Lung (tissue), 12 donors: ENCODE measurements around the gene UBN1. TPM values are rescaled to one million over a fixed set of nuclear protein-coding genes. Genes with fewer than 3 reads are reported as not detected.

Experiments used
- ATAC-seq: fragments of 200-7000 bp; cut with Tn5 transposase; one replicate; pipeline ENCODE4 v1.9.1; 2020; ENCODE audit warnings: moderate number of reproducible peaks; ENCODE audit not compliant: insufficient read depth, low FRiP score
- DNase-seq, 3 donors: peaks; one replicate each; pipeline ENCODE4 v3.0.0-alpha.2; 2013 to 2017
- H3K27ac ChIP-seq, 2 donors: one replicate each; pipeline ENCODE4 v1.5.1; 2013; ENCODE audit warnings: mild to moderate bottlenecking in 2 of 2, moderate library complexity in 2 of 2, control low read depth in 1 of 2, inconsistent platforms in 1 of 2, low read depth in 1 of 2, low read length in 1 of 2
- H3K27me3 ChIP-seq, 3 donors: one replicate each; pipeline ENCODE4 v1.5.1; 2013; ENCODE audit warnings: low read length in 2 of 3; ENCODE audit not compliant: control insufficient read depth in 3 of 3, insufficient read depth in 3 of 3
- H3K36me3 ChIP-seq, 4 donors: one replicate each; pipeline ENCODE4 v1.5.1; 2013; ENCODE audit warnings: low read length in 4 of 4, mild to moderate bottlenecking in 1 of 4, moderate library complexity in 1 of 4; ENCODE audit not compliant: control insufficient read depth in 4 of 4, insufficient read depth in 4 of 4
- H3K4me1 ChIP-seq, 5 donors: one replicate each; pipeline ENCODE4 v1.5.1; 2013; ENCODE audit warnings: low read length in 5 of 5, mild to moderate bottlenecking in 2 of 5, moderate library complexity in 1 of 5; ENCODE audit not compliant: control insufficient read depth in 5 of 5, insufficient read depth in 5 of 5
- H3K4me3 ChIP-seq: one replicate; pipeline ENCODE4 v1.5.1; 2013; ENCODE audit warnings: mild to moderate bottlenecking, control low read depth, moderate library complexity
- H3K9ac ChIP-seq, 2 donors: one replicate each; pipeline ENCODE4 v1.5.1; 2013; ENCODE audit warnings: low read length in 2 of 2, control low read depth in 1 of 2; ENCODE audit not compliant: insufficient read depth in 1 of 2
- H3K9me3 ChIP-seq, 4 donors: one replicate each; pipeline ENCODE4 v1.5.1; 2013; ENCODE audit warnings: low read length in 3 of 4, mild to moderate bottlenecking in 1 of 4, moderate library complexity in 1 of 4; ENCODE audit not compliant: control insufficient read depth in 4 of 4, insufficient read depth in 3 of 4
- WGBS, 2 donors: extraction: QIAGEN DNeasy Blood & Tissue Kit; methylation state at CpG; one replicate each; pipeline ENCODE4 v1.1.7; 2013; 5-methylcytosine and 5-hydroxymethylcytosine counted together
- polyA plus RNA-seq, 2 donors: library from polyadenylated mRNA; stranded (reverse); fragments of 200-250 nt; gene quantifications; one replicate each; pipeline ENCODE4 v1.2.1, GENCODE V29; 2013
- total RNA-seq, 2 donors: library from RNA; depleted of rRNA in 1 of 2; stranded (reverse); fragments of >200 nt in 1 of 2; gene quantifications; one replicate each; pipeline ENCODE4 v1.2.1, GENCODE V29; 2014 to 2021
- TF ChIP-seq, protein P1 (sequence below): IDR thresholded peaks from 2 replicates; pipeline ENCODE4 v1.5.1; 2012; ENCODE audit warnings: mild to moderate bottlenecking; ENCODE audit errors: control extremely low read depth, extremely low read depth
- donor health status: control.
- donor health status: control.
- donor health status: Bipolar disorder and iron deficiency.
- donor health status: healthy.
- donor health status: DM: yes; HTN: yes; CAD: no.

Gene UBN1
- total and polyA plus RNA-seq, 4 donors, result 13.3 to 37.8 (median 19.9) TPM

GRCh38 chr16:4900036-4900435, 52.8 kb downstream of the UBN1 start:
- Histone ChIP-seq H3K27ac (no peak overlapping the region), H3K4me1 (peaks cover 0 to 2% (median 0%) of the 10 kb centered on the region in 5 donors), H3K9ac (no peak overlapping the region), H3K36me3 (peaks cover 0 to 23% (median 0%) of the 10 kb centered on the region in 4 donors), H3K27me3 (no peaks in the 10 kb centered on the region), H3K4me3 (no peak overlapping the region), H3K9me3 (peaks cover 0 to 7% (median 2%) of the 10 kb centered on the region in 4 donors)
- WGBS, 2 donors, result 28 to 54% methylated on average over 7 to 8 of the region's 8 CpGs
- ATAC-seq (no peak), DNase-seq (no peak)
- TF ChIP-seq, protein P1, sequence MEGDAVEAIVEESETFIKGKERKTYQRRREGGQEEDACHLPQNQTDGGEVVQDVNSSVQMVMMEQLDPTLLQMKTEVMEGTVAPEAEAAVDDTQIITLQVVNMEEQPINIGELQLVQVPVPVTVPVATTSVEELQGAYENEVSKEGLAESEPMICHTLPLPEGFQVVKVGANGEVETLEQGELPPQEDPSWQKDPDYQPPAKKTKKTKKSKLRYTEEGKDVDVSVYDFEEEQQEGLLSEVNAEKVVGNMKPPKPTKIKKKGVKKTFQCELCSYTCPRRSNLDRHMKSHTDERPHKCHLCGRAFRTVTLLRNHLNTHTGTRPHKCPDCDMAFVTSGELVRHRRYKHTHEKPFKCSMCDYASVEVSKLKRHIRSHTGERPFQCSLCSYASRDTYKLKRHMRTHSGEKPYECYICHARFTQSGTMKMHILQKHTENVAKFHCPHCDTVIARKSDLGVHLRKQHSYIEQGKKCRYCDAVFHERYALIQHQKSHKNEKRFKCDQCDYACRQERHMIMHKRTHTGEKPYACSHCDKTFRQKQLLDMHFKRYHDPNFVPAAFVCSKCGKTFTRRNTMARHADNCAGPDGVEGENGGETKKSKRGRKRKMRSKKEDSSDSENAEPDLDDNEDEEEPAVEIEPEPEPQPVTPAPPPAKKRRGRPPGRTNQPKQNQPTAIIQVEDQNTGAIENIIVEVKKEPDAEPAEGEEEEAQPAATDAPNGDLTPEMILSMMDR, result no peak

DNA sequence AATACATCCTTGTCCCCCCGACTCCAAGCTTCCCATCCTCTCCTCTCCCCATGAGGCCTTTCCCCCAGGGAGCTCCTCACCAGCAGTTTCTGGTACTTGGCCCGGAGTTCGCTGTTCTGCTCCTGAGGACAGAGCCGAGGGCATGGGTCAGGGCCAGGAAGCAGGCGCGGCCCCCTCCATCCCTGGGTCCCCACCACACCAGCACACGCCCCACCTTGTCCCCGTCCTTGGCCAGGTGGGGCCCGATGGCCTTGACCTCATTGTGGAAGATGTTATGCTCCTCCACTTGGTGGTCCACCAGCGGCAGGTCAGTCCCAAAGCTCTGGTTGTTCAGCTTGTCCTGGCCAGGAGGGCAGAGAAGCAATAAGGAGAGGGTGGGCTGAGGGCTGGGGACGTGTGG, 53.5 kb downstream of the UBN1 start:
- Histone ChIP-seq H3K27me3 (no peaks in the 10 kb centered on the region), H3K4me3 (no peak overlapping the region), H3K9ac (no peak overlapping the region), H3K9me3 (peaks cover 0 to 7% (median 2%) of the 10 kb centered on the region in 4 donors), H3K36me3 (peaks cover 0 to 19% (median 0%) of the 10 kb centered on the region in 4 donors), H3K4me1 (peaks cover 0 to 2% (median 0%) of the 10 kb centered on the region in 5 donors), H3K27ac (no peak overlapping the region)
- TF ChIP-seq, protein P1, result no peak
- no peak for DNase-seq
- WGBS, 2 donors, result 89 to 91% methylated on average over 11 of the region's 11 CpGs
- ATAC-seq, result no peak

DNA sequence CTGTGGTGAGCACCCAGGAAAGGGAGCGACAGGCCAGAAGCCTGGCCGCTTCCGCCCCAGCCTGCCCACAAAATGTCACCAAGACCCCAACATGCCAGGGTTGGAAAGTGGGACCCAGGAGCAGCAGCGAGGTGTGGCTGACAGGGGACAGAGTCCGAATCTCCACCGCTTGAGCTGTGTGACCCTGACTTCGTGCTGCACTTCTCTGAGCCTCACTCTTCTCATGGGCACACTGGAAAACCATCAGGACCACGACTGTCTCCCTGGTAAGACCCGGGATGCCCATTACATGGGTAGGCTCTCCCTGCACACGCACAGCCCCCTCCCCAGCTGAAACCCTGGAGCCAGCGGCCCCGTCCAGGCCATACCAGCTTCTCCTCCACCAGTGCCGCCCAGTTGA, 54.8 kb downstream of the UBN1 start:
- Histone ChIP-seq H3K4me1 (peaks cover 0 to 2% (median 0%) of the 10 kb centered on the region in 5 donors), H3K27ac (no peak overlapping the region), H3K4me3 (no peak overlapping the region), H3K9me3 (peaks cover 0 to 7% (median 2%) of the 10 kb centered on the region in 4 donors), H3K9ac (no peak overlapping the region), H3K36me3 (peaks cover 0 to 19% (median 0%) of the 10 kb centered on the region in 4 donors), H3K27me3 (no peaks in the 10 kb centered on the region)
- no peak for DNase-seq
- no peak for ATAC-seq
- WGBS, 2 donors, result 90 to 95% methylated on average over 13 of the region's 13 CpGs
- TF ChIP-seq, protein P1, result no peak
